ENCODE results near the gene GBP7.

- no peak for TF ChIP-seq CTCF (IDR thresholded peaks at IDR 0.05)
- TF ChIP-seq POLR2A (IDR thresholded peaks at IDR 0.05): no peak
These were observed 25.8 kb downstream of the GBP7 start for GRCh38 chr1:89149976-89150375.
